Neural progenitor cell (in vitro differentiated cells): Measurements from ENCODE around the gene F13A1.

Source experiments
- EZH2 ChIP-seq: fragments of 200-600 bp; sonication (generic); IDR thresholded peaks from 2 replicates; pipeline ENCODE4 v1.6.1; 2017; ENCODE audit warnings: antibody characterized with exemption, mild to moderate bottlenecking, moderate library complexity
- EZH2phosphoT487 ChIP-seq: fragments of 200-600 bp; sonication (generic); IDR thresholded peaks from 2 replicates; pipeline ENCODE4 v1.6.1; 2017; ENCODE audit warnings: antibody characterized with exemption
- TF ChIP-seq, protein P1 (sequence below): fragments of 200-600 bp; sonication (generic); IDR thresholded peaks from 2 replicates; pipeline ENCODE4 v1.5.1; 2017; ENCODE audit warnings: antibody characterized with exemption, mild to moderate bottlenecking

DNA sequence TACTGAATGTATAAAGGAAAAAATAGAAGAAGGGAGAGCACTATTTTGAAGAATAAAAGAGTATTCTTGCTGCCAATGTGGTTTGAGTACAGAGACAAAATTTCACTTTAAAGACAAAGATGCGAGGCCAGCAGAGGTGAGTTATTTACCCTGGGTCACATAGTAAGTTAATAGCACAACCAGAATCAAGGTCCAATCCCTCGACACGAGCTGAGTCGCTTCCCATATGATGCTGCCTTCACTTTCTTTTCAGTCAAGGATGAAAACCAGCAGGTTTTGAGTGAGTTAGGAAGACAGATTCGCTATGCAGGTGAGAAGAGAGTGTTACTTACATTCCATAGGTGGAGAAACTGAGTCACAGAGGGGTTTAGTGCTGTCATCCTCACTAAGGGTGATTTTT lies 75.8 kb downstream of the F13A1 start:
- TF ChIP-seq, protein P1, sequence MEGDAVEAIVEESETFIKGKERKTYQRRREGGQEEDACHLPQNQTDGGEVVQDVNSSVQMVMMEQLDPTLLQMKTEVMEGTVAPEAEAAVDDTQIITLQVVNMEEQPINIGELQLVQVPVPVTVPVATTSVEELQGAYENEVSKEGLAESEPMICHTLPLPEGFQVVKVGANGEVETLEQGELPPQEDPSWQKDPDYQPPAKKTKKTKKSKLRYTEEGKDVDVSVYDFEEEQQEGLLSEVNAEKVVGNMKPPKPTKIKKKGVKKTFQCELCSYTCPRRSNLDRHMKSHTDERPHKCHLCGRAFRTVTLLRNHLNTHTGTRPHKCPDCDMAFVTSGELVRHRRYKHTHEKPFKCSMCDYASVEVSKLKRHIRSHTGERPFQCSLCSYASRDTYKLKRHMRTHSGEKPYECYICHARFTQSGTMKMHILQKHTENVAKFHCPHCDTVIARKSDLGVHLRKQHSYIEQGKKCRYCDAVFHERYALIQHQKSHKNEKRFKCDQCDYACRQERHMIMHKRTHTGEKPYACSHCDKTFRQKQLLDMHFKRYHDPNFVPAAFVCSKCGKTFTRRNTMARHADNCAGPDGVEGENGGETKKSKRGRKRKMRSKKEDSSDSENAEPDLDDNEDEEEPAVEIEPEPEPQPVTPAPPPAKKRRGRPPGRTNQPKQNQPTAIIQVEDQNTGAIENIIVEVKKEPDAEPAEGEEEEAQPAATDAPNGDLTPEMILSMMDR = no peak
- TF ChIP-seq EZH2phosphoT487 = no peak
- no peak for TF ChIP-seq EZH2
